ENCODE data around the gene TENT5A. TPM values are rescaled to one million over a fixed set of nuclear protein-coding genes. Genes with fewer than 3 reads are reported as not detected.

Gene TENT5A
- total and polyA plus RNA-seq, 7 experiments from 2014 or later, result 0.80 to 12.5 (median 6.9) TPM

DNA sequence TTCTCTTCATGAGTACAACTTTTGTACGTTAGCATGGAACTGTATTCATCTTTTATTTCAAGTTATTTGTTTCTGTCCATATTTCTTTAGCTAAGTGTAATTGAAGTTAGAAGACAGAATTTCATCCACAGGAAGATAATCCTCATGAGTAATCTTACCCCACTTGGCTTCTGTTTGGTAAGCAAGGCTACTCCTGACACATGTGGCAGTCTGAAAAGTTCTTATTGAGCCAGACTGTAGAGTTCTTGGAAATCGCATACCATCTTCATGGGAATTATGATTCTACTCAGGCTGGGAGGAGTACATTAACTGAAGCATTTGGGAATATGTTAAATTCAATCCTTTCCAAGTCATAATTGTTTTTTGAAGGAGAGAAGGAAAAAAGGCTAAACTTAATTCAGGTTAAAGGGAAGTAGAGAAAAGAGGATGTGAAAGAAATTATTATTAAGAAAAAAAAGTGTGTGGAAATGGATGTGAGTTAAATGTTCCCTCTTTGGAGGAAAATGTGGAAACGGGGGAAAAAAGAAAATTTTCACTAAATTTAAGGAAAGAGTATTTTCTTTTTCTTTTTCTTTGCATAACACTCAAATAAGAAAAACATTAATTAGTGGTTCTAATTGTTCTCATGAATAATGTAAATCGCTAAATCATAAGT is 41.5 kb upstream of the TENT5A start:
- H3K4me1 ChIP-seq (ENCODE audit: control insufficient read depth in 2 of 2, insufficient read depth in 2 of 2, low read length in 2 of 2), result no peaks in the 10 kb centered on the region
- H3K4me1 Mint-ChIP-seq, result peaks cover 0 to 7% (median 0%) of the 10 kb centered on the region in 7 donors
- no peaks in the 10 kb centered on the region for H3K27me3 ChIP-seq (ENCODE audit: control insufficient read depth in 2 of 2, insufficient read depth in 2 of 2, low read length in 2 of 2)
- CTCF ChIA-PET, result no interaction called here
- POLR2A ChIA-PET, result no interaction called here
- peaks cover 0 to 4% (median 0%) of the 10 kb centered on the region in 11 donors for H3K9me3 Mint-ChIP-seq
- no peak overlapping the region for H3K4me3 ChIP-seq (ENCODE audit: low read length)
- H3K36me3 Mint-ChIP-seq, result no peaks in the 10 kb centered on the region
- ATAC-seq (no peak), DNase-seq (no peak)
- H3K27ac ChIP-seq (ENCODE audit: low read depth, low read length), result no peak overlapping the region
- no peaks in the 10 kb centered on the region for H3K36me3 ChIP-seq (ENCODE audit: control insufficient read depth in 2 of 3, insufficient read depth in 3 of 3, low read length in 3 of 3)
- intact Hi-C loops (cut with micrococcal nuclease), result no loop called here
- H3K27ac Mint-ChIP-seq, result no peak overlapping the region
- H3K4me3 Mint-ChIP-seq, result no peak overlapping the region
- peaks cover 0 to 20% (median 17%) of the 10 kb centered on the region in 5 donors for H3K27me3 Mint-ChIP-seq
- no peaks in the 10 kb centered on the region for H3K9me3 ChIP-seq (ENCODE audit: control insufficient read depth in 2 of 3, low read length in 3 of 3)

GRCh38 chr6:81792826-81793225 is 40.3 kb upstream of the TENT5A start:
- H3K4me1 ChIP-seq (ENCODE audit: control insufficient read depth in 2 of 2, insufficient read depth in 2 of 2, low read length in 2 of 2), result no peaks in the 10 kb centered on the region
- DNase-seq (no peak), ATAC-seq (no peak)
- Mint-ChIP-seq H3K27ac (no peak overlapping the region), H3K4me1 (peaks cover 0 to 7% (median 0%) of the 10 kb centered on the region in 7 donors), H3K36me3 (no peaks in the 10 kb centered on the region), H3K9me3 (peaks cover 0 to 4% (median 0%) of the 10 kb centered on the region in 11 donors), H3K27me3 (peaks cover 0 to 18% (median 16%) of the 10 kb centered on the region in 5 donors), H3K4me3 (no peak overlapping the region)
- H3K36me3 ChIP-seq (ENCODE audit: control insufficient read depth in 2 of 3, insufficient read depth in 3 of 3, low read length in 3 of 3), result no peaks in the 10 kb centered on the region
- H3K4me3 ChIP-seq (ENCODE audit: low read length), result no peak overlapping the region
- no peak overlapping the region for H3K27ac ChIP-seq (ENCODE audit: low read depth, low read length)
- H3K9me3 ChIP-seq (ENCODE audit: control insufficient read depth in 2 of 3, low read length in 3 of 3), result no peaks in the 10 kb centered on the region
- H3K27me3 ChIP-seq (ENCODE audit: control insufficient read depth in 2 of 2, insufficient read depth in 2 of 2, low read length in 2 of 2), result no peaks in the 10 kb centered on the region
- POLR2A ChIA-PET, result no interaction called here
- CTCF ChIA-PET, result no interaction called here
- intact Hi-C loops (cut with micrococcal nuclease), result no loop called here

GRCh38 chr6:81791756-81792155 is 39.3 kb upstream of the TENT5A start:
- no peak for DNase-seq
- no peak for ATAC-seq
- H3K27ac Mint-ChIP-seq, result no peak overlapping the region
- H3K4me1 ChIP-seq (ENCODE audit: control insufficient read depth in 2 of 2, insufficient read depth in 2 of 2, low read length in 2 of 2), result no peaks in the 10 kb centered on the region
- intact Hi-C loops (cut with micrococcal nuclease), result no loop called here
- H3K9me3 ChIP-seq (ENCODE audit: control insufficient read depth in 2 of 3, low read length in 3 of 3), result no peaks in the 10 kb centered on the region
- ChIA-PET POLR2A (interaction anchor here (0.6 kb wide), 1 partner anchor 18 kb away, joined by 3 read pairs; no protein-coding TSS in a partner anchor), CTCF (no interaction called here)
- peaks cover 0 to 7% (median 0%) of the 10 kb centered on the region in 7 donors for H3K4me1 Mint-ChIP-seq
- H3K27ac ChIP-seq (ENCODE audit: low read depth, low read length), result no peak overlapping the region
- no peaks in the 10 kb centered on the region for H3K27me3 ChIP-seq (ENCODE audit: control insufficient read depth in 2 of 2, insufficient read depth in 2 of 2, low read length in 2 of 2)
- no peak overlapping the region for H3K4me3 ChIP-seq (ENCODE audit: low read length)
- no peaks in the 10 kb centered on the region for H3K36me3 Mint-ChIP-seq
- peaks cover 0 to 4% (median 0%) of the 10 kb centered on the region in 11 donors for H3K9me3 Mint-ChIP-seq
- H3K36me3 ChIP-seq (ENCODE audit: control insufficient read depth in 2 of 3, insufficient read depth in 3 of 3, low read length in 3 of 3), result no peaks in the 10 kb centered on the region
- no peak overlapping the region for H3K4me3 Mint-ChIP-seq
- peaks cover 0 to 20% (median 17%) of the 10 kb centered on the region in 5 donors for H3K27me3 Mint-ChIP-seq

GRCh38 chr6:81790034-81790433 is 37.6 kb upstream of the TENT5A start:
- Mint-ChIP-seq H3K27me3 (peaks cover 0 to 26% (median 12%) of the 10 kb centered on the region in 5 donors), H3K4me1 (peaks cover 0 to 7% (median 0%) of the 10 kb centered on the region in 7 donors), H3K9me3 (no peaks in the 10 kb centered on the region), H3K4me3 (no peak overlapping the region), H3K36me3 (no peaks in the 10 kb centered on the region), H3K27ac (no peak overlapping the region)
- H3K27me3 ChIP-seq (ENCODE audit: control insufficient read depth in 2 of 2, insufficient read depth in 2 of 2, low read length in 2 of 2), result no peaks in the 10 kb centered on the region
- no peaks in the 10 kb centered on the region for H3K4me1 ChIP-seq (ENCODE audit: control insufficient read depth in 2 of 2, insufficient read depth in 2 of 2, low read length in 2 of 2)
- ATAC-seq, result no peak
- intact Hi-C loops (cut with micrococcal nuclease), result no loop called here
- no peaks in the 10 kb centered on the region for H3K9me3 ChIP-seq (ENCODE audit: control insufficient read depth in 2 of 3, low read length in 3 of 3)
- H3K27ac ChIP-seq (ENCODE audit: low read depth, low read length), result no peak overlapping the region
- no peak for DNase-seq
- no peak overlapping the region for H3K4me3 ChIP-seq (ENCODE audit: low read length)
- CTCF ChIA-PET, result no interaction called here
- H3K36me3 ChIP-seq (ENCODE audit: control insufficient read depth in 2 of 3, insufficient read depth in 3 of 3, low read length in 3 of 3), result no peaks in the 10 kb centered on the region
- POLR2A ChIA-PET, result no interaction called here

- ChIA-PET CTCF (no interaction called here), POLR2A (no interaction called here)
- H3K4me1 ChIP-seq (ENCODE audit: control insufficient read depth in 2 of 2, insufficient read depth in 2 of 2, low read length in 2 of 2), result no peaks in the 10 kb centered on the region
- no peaks in the 10 kb centered on the region for H3K9me3 ChIP-seq (ENCODE audit: control insufficient read depth in 2 of 3, low read length in 3 of 3)
- Mint-ChIP-seq H3K36me3 (no peaks in the 10 kb centered on the region), H3K4me1 (peaks cover 0 to 7% (median 0%) of the 10 kb centered on the region in 7 donors), H3K27me3 (peaks cover 0 to 33% (median 12%) of the 10 kb centered on the region in 5 donors), H3K9me3 (no peaks in the 10 kb centered on the region), H3K4me3 (no peak overlapping the region), H3K27ac (no peak overlapping the region)
- no peak overlapping the region for H3K27ac ChIP-seq (ENCODE audit: low read depth, low read length)
- H3K36me3 ChIP-seq (ENCODE audit: control insufficient read depth in 2 of 3, insufficient read depth in 3 of 3, low read length in 3 of 3), result no peaks in the 10 kb centered on the region
- DNase-seq, result no peak
- intact Hi-C loops (cut with micrococcal nuclease), result no loop called here
- no peaks in the 10 kb centered on the region for H3K27me3 ChIP-seq (ENCODE audit: control insufficient read depth in 2 of 2, insufficient read depth in 2 of 2, low read length in 2 of 2)
- no peak overlapping the region for H3K4me3 ChIP-seq (ENCODE audit: low read length)
- ATAC-seq, result no peak
These were observed 36.8 kb upstream of the TENT5A start for GRCh38 chr6:81789291-81789690.

- H3K27me3 ChIP-seq (ENCODE audit: control insufficient read depth in 2 of 2, insufficient read depth in 2 of 2, low read length in 2 of 2), result no peaks in the 10 kb centered on the region
- ChIA-PET CTCF (no interaction called here), POLR2A (no interaction called here)
- H3K4me3 ChIP-seq (ENCODE audit: low read length), result no peak overlapping the region
- Mint-ChIP-seq H3K36me3 (no peaks in the 10 kb centered on the region), H3K4me3 (no peak overlapping the region), H3K27me3 (peaks cover 0 to 28% (median 8%) of the 10 kb centered on the region in 5 donors), H3K4me1 (peaks cover 0 to 5% (median 0%) of the 10 kb centered on the region in 7 donors), H3K9me3 (no peaks in the 10 kb centered on the region), H3K27ac (no peak overlapping the region)
- no peaks in the 10 kb centered on the region for H3K36me3 ChIP-seq (ENCODE audit: control insufficient read depth in 2 of 3, insufficient read depth in 3 of 3, low read length in 3 of 3)
- no peak for DNase-seq
- no peak for ATAC-seq
- H3K9me3 ChIP-seq (ENCODE audit: control insufficient read depth in 2 of 3, low read length in 3 of 3), result no peaks in the 10 kb centered on the region
- H3K27ac ChIP-seq (ENCODE audit: low read depth, low read length), result no peak overlapping the region
- intact Hi-C loops (cut with micrococcal nuclease), result no loop called here
- no peaks in the 10 kb centered on the region for H3K4me1 ChIP-seq (ENCODE audit: control insufficient read depth in 2 of 2, insufficient read depth in 2 of 2, low read length in 2 of 2)
These were observed 36.3 kb upstream of the TENT5A start for GRCh38 chr6:81788748-81789147.

All from naive thymus-derived CD4-positive, alpha-beta T cell (primary cell).